ENCODE measurements around the gene TMEFF2.
A peak's percentile ranks its signal among the peaks of the same experiment; 100 is the strongest.
"Not testable (repeated sequence)": the region's sequence is repeated elsewhere in the genome, so short reads cannot be mapped to it uniquely, and the experiment has no call there.

Gene TMEFF2

DNA sequence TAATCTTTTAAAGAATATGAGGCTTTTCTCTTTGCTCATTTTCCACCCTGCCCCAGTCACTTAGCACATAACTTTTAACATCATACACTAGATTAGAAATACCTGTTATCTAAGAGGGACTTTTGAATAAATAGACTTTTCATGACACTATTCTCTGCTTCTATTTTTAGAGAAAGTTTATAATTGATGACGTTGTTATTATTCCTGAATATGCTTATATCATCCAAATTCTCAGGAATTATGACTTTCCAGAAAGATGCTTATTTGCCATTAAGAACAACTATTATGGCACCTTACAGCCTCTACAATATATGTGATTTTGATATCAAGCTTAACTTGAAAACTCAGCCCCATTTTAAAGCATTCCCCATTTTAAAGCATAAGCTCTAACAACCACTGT is 11.4 kb downstream of the TMEFF2 start:
- DNase-seq = no peak

DNA sequence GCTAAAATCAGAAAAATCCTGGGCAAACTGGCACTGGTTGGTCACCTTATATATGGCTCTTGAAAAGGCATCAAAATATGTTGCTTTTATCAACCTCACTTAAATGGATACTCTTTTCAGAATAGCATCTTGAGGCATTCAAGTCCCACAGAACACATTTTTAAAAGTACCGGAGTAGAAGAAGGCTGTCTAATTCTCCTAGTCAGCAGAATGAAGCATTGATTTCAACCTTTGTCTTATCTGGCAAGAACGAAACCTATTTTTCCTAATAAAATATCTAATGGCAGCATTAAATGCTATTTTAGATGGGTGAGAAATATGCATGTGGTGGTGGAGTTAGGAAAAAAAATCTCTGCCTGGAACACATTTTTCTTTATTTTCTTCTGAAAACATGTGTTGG is 27.8 kb downstream of the TMEFF2 start:
- no peak for DNase-seq

DNA sequence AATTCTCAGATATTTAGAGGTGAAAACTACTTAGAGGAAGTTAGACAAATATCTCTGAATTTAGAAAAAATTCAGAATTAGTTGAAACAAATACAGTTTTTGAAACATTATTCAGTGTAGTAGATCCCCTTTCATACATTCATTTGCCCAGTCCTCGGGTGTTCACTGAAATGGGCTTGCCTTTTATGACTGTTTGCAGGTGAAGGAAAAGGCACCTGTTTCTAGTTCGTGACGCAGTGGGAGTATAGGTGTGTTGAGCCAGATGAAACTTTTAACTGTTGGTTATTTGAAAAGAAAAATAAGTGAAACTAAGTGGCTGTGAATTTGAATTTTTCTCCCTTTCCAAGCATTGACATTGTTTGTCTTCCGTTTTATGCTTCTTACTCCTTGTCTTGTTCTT is 28.9 kb downstream of the TMEFF2 start:
- no peak for DNase-seq

DNA sequence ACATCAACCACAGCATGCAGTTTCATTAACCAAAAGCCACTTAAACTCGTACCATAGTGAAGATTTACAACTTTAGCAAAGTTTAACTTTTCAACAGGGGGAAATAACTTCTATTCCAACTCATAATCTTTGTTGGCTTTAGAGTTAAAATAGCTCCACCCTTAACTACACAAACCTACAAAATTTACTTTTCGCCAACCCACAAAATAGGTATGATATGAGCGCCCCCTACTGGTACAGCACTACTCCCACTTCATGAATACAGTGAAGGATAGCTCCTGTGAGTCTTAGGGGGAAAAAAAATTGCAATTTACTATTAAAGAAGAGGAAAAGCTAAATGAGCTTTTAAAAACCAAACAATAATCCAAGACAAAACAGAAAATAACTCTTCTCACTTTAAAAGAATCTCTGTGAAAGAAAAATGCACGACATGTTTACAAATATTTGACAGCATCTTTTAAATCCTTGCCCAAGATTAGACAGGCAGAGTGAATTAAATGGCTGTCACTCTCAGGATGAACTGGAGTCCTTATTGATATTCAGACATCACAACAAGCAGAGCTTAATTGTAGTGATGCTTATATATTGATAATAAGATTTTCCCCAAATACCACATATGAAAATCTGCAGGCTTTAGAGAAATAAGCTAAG is 32.2 kb downstream of the TMEFF2 start:
- DNase-seq = peak; percentile 77

DNA sequence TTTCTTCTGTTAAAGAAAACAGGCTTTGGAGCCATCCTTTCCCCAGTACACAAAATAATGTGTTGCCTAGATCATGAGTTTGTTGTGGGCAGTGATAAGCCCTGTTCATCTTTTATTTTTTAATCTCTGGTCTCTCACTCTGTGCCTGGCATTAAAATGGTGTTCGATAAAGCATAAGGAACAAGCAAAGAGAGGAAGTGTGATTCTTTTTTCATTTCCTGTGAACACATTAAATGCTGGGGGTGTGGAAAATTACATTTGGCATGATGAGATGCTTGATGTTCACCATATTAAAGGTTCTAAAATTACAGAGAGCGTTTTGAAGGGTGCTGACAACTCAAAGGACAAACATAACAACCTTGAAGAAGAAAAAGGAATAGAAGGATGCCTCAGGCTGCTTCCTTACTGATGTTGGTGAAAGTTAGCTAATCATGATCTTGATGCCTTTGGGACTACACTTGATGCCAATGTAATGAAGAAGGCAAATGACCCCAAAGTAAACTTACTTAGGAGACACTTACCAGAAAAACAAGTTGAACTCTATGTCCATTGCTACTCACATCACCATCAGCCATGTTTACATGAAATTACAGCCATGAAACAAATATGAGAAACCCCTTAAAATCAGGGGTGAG is 33.0 kb downstream of the TMEFF2 start:
- no peak for DNase-seq

DNA sequence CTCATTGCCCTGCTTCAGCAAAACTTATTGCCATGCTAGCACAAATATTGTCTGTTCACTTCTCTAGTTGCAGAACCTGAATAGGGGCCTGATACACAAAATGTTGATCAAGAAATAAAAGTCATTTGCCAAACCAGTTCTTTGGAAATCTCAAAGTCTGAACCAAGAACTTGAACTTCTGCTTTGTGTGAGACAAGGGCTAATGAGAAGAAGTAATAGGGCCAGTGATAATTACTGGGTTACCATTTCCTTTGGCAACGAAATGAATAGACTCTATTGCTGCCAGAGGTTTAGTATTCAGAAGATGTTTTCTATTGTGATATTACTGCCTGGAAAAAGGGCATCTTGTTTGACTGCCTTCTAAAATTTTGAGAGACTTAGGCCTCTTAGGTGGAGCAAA is 35.0 kb downstream of the TMEFF2 start:
- no peak for DNase-seq

DNA sequence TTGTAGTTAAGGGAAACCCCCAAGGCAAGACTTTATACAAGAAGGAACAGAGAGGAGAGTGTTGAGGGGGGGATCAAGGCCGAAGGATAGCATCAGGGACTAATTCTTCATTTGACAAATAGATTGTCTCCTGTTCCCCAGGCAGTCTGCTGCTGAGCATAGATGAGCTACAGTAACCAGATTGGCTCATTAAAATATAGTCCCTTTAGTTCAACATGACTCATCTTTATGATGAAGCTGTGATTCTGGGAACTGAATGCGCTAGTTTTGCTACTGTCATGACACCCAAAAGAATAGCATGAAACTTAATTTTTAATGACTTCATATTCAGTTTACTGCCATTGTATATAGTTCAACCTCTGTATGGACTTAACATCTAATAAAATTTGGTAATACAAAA is 35.5 kb downstream of the TMEFF2 start:
- no peak for DNase-seq

DNA sequence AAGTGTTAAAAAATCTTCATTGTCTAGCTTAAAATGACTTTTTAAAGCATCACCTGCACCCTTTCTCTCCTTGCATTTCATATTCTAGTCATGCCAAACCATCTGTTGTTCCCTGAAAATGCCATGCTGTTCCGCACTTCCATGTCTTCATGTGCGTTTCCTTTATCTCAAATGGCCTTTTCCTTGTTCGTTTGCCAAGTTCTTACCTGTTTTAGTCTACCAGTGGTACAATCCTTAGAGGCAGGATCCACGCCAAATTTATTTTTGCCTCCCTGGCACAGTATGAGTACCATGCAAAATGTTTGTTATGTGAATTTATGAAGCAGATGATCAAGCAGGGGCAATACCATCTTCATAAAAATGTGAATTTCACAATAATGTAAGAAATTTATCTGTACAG is 37.0 kb downstream of the TMEFF2 start:
- no peak for DNase-seq

DNA sequence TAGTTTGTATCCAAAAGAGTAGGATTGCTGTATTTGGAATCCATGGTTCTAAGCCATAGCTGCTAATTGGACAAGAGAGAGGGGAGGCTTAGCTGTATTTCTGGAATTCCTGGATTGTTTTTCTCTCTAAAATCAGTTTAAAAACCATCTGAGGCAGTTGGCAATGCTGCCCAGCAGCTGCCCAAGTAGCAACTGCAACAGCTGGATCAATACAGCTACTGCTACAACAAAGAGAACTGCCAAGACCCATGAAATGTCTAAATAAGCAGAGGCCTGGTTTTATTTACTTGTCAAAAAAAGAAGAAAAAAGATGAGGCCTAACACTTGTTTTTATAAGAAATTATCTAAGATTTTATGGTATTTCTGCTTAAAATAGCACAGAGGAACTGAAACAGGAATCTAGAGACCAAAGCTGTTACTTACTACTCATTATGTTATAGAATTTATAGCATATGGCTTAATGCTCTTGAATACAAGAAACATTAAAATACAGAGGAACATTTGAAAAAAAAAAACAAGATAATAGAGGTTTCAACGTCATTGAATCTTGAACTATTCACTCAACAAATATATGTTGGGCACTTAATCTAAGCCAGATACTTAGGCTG is 39.1 kb downstream of the TMEFF2 start:
- DNase-seq = no peak

DNA sequence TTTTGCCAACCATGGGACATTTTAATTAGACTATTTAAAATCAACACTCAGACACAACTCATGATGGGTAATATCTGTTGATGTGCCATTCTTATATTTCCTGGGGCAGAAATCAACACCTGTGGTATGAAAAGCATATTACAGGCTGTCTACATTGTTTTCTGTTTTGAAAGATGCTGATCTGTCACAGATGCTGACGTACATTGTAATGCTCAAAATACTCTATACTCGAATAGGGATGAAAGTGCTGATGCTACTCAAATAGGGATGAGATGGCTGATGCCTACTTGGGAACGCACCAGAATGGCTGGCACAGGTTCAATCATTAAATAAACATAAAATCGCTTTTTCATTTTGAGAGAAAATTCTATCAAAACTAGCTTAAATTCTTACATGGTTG is 41.2 kb downstream of the TMEFF2 start:
- DNase-seq = no peak

DNA sequence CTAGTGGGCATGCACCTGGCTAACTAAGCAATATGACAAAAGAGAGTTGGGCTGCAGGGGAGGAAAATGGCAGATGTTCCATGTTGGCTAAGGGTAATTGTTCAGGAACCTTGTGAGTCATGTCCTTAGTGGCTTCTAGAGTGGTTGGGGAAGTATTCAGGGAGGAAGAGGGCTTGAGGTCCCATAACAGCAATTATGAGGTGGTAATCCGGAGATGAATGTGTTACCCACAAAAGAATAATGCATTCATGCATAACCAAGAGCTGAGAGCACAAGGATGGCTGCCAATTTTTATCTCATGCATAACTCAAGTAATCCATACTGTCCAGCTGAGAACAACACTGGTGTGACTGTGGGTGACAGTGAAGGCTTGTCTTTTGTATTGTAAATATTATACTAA is 42.9 kb downstream of the TMEFF2 start:
- no peak for DNase-seq

DNA sequence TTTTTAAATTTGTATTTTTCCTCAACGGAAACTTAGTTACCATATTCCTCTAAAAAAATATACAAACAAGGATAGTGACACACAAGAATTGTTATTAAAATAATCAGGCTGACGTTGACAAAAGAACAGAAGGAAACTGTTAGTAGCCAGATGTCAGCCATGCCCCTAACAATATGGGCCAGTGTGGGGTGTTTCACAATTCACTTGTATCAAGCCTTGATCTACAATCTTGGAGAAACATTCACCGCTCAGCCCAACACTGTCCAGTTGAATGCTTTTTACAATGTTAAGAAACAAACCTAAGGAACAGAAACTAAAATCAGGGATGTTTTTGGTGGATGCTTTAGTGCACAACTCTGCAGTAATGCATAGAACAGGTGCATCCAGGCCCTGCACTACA is 44.6 kb downstream of the TMEFF2 start:
- DNase-seq = no peak

DNA sequence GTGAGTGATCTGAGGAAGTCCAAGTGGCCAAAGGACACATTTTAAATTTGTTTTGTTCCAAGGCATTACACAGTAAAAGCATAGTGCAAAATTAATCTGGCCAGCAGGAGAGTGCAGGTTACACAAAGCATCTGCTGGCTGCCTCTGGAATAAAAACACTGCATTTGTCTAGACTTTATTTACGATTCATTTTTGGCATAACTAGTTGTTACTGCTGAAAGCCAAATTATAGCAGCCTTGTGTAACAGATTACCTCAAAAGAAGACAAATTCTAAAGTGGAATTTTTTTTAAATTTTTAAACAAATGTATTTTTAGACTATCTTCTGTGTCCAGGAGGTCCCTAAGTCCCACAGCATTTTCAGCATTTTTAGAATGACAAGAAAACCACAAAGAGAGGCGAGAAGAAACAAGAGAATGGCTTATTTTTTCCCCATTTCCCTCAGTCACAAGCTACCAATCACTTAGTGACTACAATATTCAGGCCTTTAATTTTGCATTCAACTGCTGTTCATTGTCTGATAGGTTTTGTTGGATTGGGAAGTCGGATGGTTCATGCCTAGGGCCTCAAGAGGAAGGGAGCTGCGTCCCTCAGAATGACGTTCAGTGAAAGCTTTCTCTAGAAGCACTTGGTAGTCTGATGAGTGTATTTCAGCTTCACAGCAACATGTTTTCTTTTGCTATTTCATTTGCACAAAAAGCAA is 46.0 kb downstream of the TMEFF2 start:
- DNase-seq = no peak

DNA sequence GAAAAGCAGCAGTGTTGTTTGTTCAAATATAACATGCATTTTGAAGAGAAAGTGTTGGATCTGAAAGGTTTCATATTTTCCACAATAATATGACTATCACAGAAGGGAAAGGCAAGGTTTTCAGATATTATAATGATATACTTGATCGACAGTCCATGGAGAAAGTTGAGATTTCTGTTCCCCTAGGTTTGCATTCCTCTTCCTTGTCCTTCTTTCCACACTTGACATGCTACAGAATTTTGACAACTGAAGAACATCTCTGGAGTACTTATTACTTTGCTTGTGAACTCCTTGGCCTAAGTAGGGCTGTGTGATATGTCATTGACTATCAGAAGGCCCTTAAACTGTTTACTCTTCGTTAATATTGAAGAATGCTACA is 46.5 kb downstream of the TMEFF2 start:
- DNase-seq = no peak

DNA sequence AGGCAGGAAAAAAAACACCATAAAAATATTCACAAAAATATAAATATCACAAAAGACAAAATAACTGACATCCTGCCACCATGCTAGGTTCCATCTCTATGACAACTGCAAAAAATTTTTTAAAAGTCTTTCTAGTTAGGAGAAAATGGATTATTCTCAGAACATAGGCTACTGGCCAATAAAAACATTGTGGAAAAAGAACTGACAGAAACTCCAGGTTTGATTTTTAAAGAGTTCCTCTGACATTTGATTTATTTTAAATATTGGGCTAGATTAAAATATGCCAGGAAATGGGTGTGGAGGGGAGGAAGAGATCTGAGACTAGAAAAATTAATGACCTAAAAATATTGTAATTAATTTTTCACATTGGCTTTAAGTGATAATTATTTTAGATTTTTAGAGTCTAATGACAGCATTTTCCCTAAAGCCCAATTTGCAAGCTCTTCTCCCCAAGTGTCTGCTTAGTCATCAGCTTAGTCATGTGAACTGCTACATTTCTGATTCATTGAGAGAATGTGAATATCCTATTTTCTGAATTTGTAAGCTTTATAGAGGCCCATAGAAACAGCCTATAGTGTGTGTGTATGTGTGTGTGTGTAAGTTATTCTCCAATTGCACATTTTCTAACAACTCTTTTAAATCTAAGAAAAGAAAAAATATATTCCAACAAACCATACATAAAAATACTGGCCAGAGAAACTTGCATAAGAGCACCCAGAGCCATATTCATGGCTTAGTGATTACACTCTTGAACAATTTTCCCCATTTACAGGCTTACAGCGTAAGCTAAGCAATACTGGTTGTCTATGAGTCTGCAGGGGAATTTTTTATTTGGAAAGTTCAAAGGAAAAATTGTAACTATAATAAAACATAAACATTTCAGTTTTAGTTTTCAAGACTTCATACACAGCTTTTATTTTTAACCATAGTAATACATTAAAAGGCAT is 48.4 kb downstream of the TMEFF2 start:
- no peak for DNase-seq

DNA sequence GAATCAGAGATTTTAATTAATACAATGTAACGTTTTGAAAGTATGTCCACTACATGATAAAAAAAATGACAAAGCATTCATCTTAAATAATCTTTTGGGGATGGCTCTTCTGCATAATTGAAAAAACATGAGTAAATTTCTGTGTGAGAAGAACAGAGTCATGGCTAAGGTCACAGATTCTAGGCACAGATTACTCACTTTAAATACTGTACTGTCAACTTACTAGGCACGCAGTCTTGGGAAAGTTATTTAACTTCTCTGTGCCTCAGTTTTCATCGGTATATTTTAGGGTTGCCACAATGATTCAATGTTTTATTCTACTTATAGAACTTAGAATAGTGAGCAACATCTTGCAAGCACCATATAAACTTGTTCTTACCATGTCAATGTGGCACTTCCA is 49.2 kb downstream of the TMEFF2 start:
- no peak for DNase-seq

DNA sequence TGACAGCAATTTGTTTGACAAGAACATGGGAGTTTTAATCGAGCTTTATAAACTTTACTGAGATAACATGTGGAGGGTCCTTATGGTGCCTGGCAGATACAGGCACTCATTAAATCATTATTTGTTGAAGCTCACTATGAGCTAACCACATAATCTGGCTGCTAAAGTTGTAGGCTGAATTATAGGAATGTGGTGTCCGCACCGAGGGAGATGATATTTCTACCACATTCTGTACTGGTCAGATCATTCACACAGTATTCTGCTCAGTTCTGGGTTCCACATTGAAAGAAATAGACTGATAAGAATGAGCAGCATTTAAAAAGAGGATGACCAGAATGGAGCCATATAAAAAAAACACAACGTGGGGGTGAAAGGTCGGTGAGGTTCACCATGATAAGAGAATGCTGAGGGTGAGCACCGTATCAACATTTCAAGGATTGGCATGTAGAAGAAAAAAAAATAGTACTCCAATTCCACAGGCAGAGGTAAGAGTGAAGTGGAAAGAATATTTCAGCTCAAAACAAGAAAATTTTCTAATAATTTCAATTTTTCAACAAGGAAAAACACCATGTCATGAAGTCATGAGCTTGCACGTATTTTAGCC is 54.4 kb downstream of the TMEFF2 start:
- DNase-seq = no peak

DNA sequence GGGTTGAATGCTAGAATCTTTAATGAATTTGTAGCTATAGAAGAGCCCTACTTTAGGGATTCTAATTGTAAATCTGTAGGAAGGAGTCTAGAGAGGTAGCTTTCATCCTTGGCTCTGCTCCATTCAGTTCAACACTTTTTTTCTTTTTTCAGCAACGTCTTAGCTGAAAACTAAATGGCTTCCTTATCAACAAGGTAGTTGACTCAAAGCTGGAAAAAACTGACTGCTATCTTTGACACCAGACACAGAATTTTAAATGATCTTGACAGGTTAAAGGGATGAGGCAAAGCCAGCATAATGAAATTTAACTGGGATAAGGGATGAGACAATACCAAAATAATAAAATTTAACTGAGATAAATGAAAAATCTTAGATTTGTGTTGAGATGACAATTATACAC is 54.9 kb downstream of the TMEFF2 start:
- no peak for DNase-seq

DNA sequence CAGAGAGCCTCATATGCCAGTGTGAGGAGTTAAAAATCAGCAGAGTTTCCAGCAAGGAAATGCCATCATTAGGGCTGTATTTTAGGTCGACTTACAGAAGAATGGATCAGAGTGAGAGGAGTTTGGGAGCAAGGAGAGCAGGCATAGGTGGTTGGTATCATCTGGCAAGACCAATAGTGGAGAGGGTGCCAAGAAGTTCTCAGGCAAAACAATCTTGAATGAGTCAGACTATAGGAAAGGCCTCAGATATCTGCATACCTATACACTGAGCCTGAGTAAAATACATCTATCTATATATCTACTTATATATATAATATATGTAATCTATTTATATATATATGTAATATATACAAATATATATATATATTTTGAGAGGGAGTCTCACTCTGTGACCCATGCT is 57.3 kb downstream of the TMEFF2 start:
- no peak for DNase-seq

DNA sequence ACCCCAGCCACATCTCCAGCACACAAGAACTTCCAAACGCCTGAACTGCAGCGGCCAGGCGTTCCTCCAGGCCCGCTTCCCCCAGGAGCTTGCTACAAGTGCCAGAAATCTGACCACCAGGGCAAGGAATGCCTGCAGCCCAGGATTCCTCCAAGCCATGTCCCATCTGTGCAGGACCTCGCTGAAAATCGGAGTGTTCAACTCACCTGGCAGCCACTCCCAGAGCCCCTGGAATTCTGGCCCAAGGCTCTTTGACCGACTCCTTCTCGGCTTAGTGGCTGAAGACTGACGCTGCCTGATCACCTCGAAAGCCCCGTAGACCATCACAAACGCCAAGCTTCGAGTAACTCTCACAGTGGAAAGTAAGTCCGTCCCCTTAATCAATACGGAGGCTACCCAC is 62.1 kb downstream of the TMEFF2 start:
- DNase-seq = not testable (repeated sequence)

DNA sequence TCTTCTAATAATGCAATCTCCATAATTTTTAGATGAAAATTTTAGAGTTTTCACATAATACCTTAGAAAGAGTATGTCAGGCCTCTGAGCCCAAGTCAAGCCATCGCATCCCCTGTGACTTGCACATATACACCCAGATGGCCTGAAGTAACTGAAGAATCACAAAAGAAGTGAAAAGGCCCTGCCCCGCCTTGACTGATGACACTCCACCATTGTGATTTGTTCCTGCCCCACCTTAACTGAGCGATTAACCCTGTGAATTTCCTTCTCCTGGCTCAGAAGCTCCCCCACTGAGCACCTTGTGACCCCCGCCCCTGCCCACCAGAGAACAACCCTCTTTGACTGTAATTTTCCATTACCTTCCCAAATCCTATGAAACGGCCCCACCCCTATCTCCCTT is 64.4 kb downstream of the TMEFF2 start:
- not testable (repeated sequence) for DNase-seq

DNA sequence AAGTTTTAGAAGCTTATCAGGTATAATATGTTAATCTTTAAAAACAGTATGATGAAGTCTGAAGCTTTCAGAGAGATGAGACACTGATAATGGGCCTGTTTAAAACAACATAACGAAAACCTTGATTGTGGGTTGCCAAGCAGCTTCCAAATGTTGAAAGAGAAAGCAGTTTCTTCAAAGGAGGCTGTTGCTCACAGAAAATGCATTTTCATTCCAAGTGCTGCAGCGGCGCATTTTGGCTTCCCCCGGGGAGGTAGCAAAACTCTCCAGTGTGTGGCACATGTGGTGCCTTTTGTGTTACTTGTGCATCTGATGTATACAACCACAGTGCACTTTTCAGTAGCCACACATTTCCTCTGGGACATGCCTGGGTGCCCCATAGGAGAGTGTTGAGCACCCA is 66.1 kb downstream of the TMEFF2 start:
- DNase-seq = no peak

DNA sequence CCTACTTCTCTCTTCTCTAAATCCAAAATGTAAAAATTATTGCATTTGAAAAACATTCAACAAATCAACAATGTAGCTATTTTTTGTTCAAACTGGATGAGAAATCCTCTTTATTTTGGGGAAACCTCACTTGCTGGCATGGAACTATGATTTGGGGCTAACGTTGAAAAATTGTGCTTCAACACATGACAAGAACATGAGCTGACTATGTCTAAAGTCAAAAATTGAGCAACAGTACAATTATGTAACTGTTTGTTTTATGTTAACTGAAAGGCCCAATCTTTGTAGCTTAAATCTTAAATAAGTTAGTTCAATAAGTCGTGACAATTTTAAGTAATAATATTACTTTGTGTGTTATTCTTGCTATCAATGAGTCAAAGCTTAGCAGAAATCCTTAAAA is 67.3 kb downstream of the TMEFF2 start:
- DNase-seq = no peak

All from right forelimb (tissue), 1 donor.